OCI-LY3 (cell line): ENCODE data around the gene PPP2R2D.

Experiments
- H2AFZ ChIP-seq: fragments of 200-600, 300-600 bp; shearing (Covaris generic); 2 replicates; pipeline ENCODE4 v1.6.0; 2014; ENCODE audit warnings: antibody characterized with exemption, low read depth, low read length
- H3K27ac ChIP-seq: fragments of 200-600, 300-600 bp; sonication (generic); 2 replicates; pipeline ENCODE4 v1.5.1; 2014; ENCODE audit warnings: mild to moderate bottlenecking, low read length, moderate library complexity, mixed read lengths
- H3K27me3 ChIP-seq: fragments of 200-600, 300-600 bp; sonication (generic); 2 replicates; pipeline ENCODE4 v1.6.1; 2014; ENCODE audit warnings: low read depth, low read length, mixed read lengths
- H3K36me3 ChIP-seq: fragments of 200-600, 300-600 bp; sonication (generic); replicated peaks from 2 replicates; pipeline ENCODE3; 2014; ENCODE audit warnings: low read depth, low read length, mixed read lengths
- H3K4me1 ChIP-seq: fragments of 300-600, 200-600 bp; sonication (generic); 2 replicates; pipeline ENCODE4 v1.6.1; 2014; ENCODE audit warnings: low read length, mixed read lengths
- H3K4me2 ChIP-seq: fragments of 200-600, 300-600 bp; sonication (generic); 2 replicates; pipeline ENCODE4 v1.6.1; 2014; ENCODE audit warnings: low read length, mixed read lengths
- H3K4me3 ChIP-seq: fragments of 300-600, 200-600 bp; sonication (generic); 2 replicates; pipeline ENCODE4 v1.5.1; 2014; ENCODE audit warnings: antibody characterized with exemption, mild to moderate bottlenecking, low read length, moderate library complexity
- H3K79me2 ChIP-seq: fragments of 300-600, 200-600 bp; shearing (Covaris generic); 2 replicates; pipeline ENCODE4 v1.6.1; 2014; ENCODE audit warnings: mild to moderate bottlenecking, low read length, mixed read lengths
- H3K9ac ChIP-seq: fragments of 300-600, 200-600 bp; shearing (Covaris generic); 2 replicates; pipeline ENCODE4 v1.6.0; 2014; ENCODE audit warnings: mild to moderate bottlenecking, low read length, moderate library complexity
- H3K9me3 ChIP-seq: fragments of 200-600, 300-600 bp; shearing (Covaris generic); 2 replicates; pipeline ENCODE4 v1.6.1; 2014; ENCODE audit warnings: low read length, mixed read lengths; ENCODE audit not compliant: insufficient read depth
- H4K20me1 ChIP-seq: fragments of 200-600, 300-600 bp; sonication (generic); 2 replicates; pipeline ENCODE4 v1.6.1; 2016; ENCODE audit warnings: low read length, mixed read lengths; ENCODE audit not compliant: insufficient read depth
- CTCF ChIP-seq: fragments of 200-600, 300-600 bp; sonication (generic); IDR thresholded peaks from 2 replicates; pipeline ENCODE4 v1.5.1; 2014; ENCODE audit warnings: antibody characterized with exemption, low read length, low read depth
- EZH2phosphoT487 ChIP-seq: fragments of 200-600 bp; shearing (Covaris generic); IDR thresholded peaks from 2 replicates; pipeline ENCODE4 v1.6.1; 2018; ENCODE audit warnings: antibody characterized with exemption, mixed run types, low read depth

PPP2R2D gene

GRCh38 chr10:131886237-131886636 lies 14.6 kb upstream of the PPP2R2D start:
- H3K4me2 ChIP-seq, result no peak overlapping the region
- H3K9ac ChIP-seq, result no peak overlapping the region
- no peak overlapping the region for H3K4me3 ChIP-seq
- no peak for TF ChIP-seq CTCF
- no peak for TF ChIP-seq EZH2phosphoT487
- H4K20me1 ChIP-seq, result no peaks in the 10 kb centered on the region
- H3K4me1 ChIP-seq, result no peaks in the 10 kb centered on the region
- H3K27me3 ChIP-seq, result no peaks in the 10 kb centered on the region
- H3K27ac ChIP-seq, result no peak overlapping the region
- no peaks in the 10 kb centered on the region for H3K9me3 ChIP-seq
- H3K36me3 ChIP-seq, result no peaks in the 10 kb centered on the region
- H3K79me2 ChIP-seq, result no peaks in the 10 kb centered on the region
- H2AFZ ChIP-seq, result no peak overlapping the region

- no peaks in the 10 kb centered on the region for H4K20me1 ChIP-seq
- no peak overlapping the region for H3K27ac ChIP-seq
- no peaks in the 10 kb centered on the region for H3K79me2 ChIP-seq
- H3K27me3 ChIP-seq, result no peaks in the 10 kb centered on the region
- H3K36me3 ChIP-seq, result no peaks in the 10 kb centered on the region
- H3K4me2 ChIP-seq, result no peak overlapping the region
- no peaks in the 10 kb centered on the region for H3K4me1 ChIP-seq
- TF ChIP-seq CTCF, result no peak
- no peak for TF ChIP-seq EZH2phosphoT487
- H3K9me3 ChIP-seq, result no peaks in the 10 kb centered on the region
- no peak overlapping the region for H2AFZ ChIP-seq
- no peak overlapping the region for H3K9ac ChIP-seq
- H3K4me3 ChIP-seq, result no peak overlapping the region
Measured at GRCh38 chr10:131888186-131888604, 12.6 kb upstream of the PPP2R2D start.

GRCh38 chr10:131889755-131890154 lies 11.1 kb upstream of the PPP2R2D start:
- H3K4me2 ChIP-seq, result no peak overlapping the region
- no peak overlapping the region for H3K27ac ChIP-seq
- H3K36me3 ChIP-seq, result no peaks in the 10 kb centered on the region
- no peak overlapping the region for H2AFZ ChIP-seq
- H3K79me2 ChIP-seq, result no peaks in the 10 kb centered on the region
- H3K4me1 ChIP-seq, result no peaks in the 10 kb centered on the region
- H3K4me3 ChIP-seq, result no peak overlapping the region
- no peak for TF ChIP-seq EZH2phosphoT487
- no peak for TF ChIP-seq CTCF
- no peaks in the 10 kb centered on the region for H4K20me1 ChIP-seq
- no peaks in the 10 kb centered on the region for H3K9me3 ChIP-seq
- H3K27me3 ChIP-seq, result no peaks in the 10 kb centered on the region
- H3K9ac ChIP-seq, result no peak overlapping the region

GRCh38 chr10:131890276-131891195 lies 10.3 kb upstream of the PPP2R2D start:
- Histone ChIP-seq H3K4me1 (no peaks in the 10 kb centered on the region), H4K20me1 (no peaks in the 10 kb centered on the region), H3K9ac (no peak overlapping the region), H3K79me2 (no peaks in the 10 kb centered on the region), H3K4me3 (no peak overlapping the region), H3K4me2 (no peak overlapping the region), H3K9me3 (no peaks in the 10 kb centered on the region), H3K27me3 (no peaks in the 10 kb centered on the region), H3K27ac (no peak overlapping the region), H3K36me3 (no peaks in the 10 kb centered on the region), H2AFZ (no peak overlapping the region)
- no peak for TF ChIP-seq CTCF
- no peak for TF ChIP-seq EZH2phosphoT487
